Fibroblast of lung (primary cell): ENCODE data around the gene ADGRF3. TPM values are rescaled to one million over a fixed set of nuclear protein-coding genes. Genes with fewer than 3 reads are reported as not detected.
A peak's percentile ranks its signal among the peaks of the same experiment; 100 is the strongest.

Experiments
- DNase-seq, 2 donors: peaks; one replicate each; pipeline versions ENCODE4 v3.0.0 to v3.0.0-alpha.2; 2010; ENCODE audit warnings: low read depth in 2 of 2
- H2AFZ ChIP-seq: 2 replicates; pipeline ENCODE4 v1.5.1; 2012; ENCODE audit warnings: low read length, control low read depth, inconsistent platforms
- H3K27ac ChIP-seq: 2 replicates; pipeline ENCODE4 v1.5.1; 2011; ENCODE audit warnings: low read length, control low read depth; ENCODE audit not compliant: insufficient read depth
- H3K27me3 ChIP-seq: 2 replicates; pipeline ENCODE4 v1.5.1; 2011; ENCODE audit warnings: mild to moderate bottlenecking, low read length; ENCODE audit not compliant: control insufficient read depth, insufficient read depth
- H3K36me3 ChIP-seq: 2 replicates; pipeline ENCODE4 v1.5.1; 2011; ENCODE audit warnings: low read length; ENCODE audit not compliant: control insufficient read depth, insufficient read depth
- H3K4me1 ChIP-seq: 2 replicates; pipeline ENCODE4 v1.5.1; 2011; ENCODE audit warnings: low read length; ENCODE audit not compliant: control insufficient read depth, insufficient read depth; ENCODE audit errors: extremely low read depth
- H3K4me2 ChIP-seq: 2 replicates; pipeline ENCODE4 v1.5.1; 2011; ENCODE audit warnings: low read length, control low read depth; ENCODE audit not compliant: insufficient read depth; ENCODE audit errors: extremely low read depth
- H3K4me3 ChIP-seq, 4 experiments: fragments of 200-600 bp in 1 of 4; sonication (generic) in 1 of 4; replicated peaks in 1 of 4; 2 replicates each; pipeline ENCODE4 v1.5.1; 2011 to 2016; ENCODE audit warnings: low read length in 4 of 4, low read depth in 3 of 4, mild to moderate bottlenecking in 3 of 4, control low read depth in 2 of 4, inconsistent platforms in 1 of 4, mixed read lengths in 1 of 4; ENCODE audit not compliant: insufficient read depth in 1 of 4; ENCODE audit errors: control extremely low read depth in 1 of 4
- H3K79me2 ChIP-seq: 2 replicates; pipeline ENCODE4 v1.5.1; 2012; ENCODE audit warnings: mild to moderate bottlenecking, low read length, inconsistent platforms; ENCODE audit not compliant: control insufficient read depth, insufficient read depth
- H3K9ac ChIP-seq: 2 replicates; pipeline ENCODE4 v1.5.1; 2011; ENCODE audit warnings: mild to moderate bottlenecking, low read length, control low read depth; ENCODE audit not compliant: insufficient read depth
- H3K9me3 ChIP-seq: 2 replicates; pipeline ENCODE4 v1.5.1; 2012; ENCODE audit warnings: low read depth, low read length; ENCODE audit not compliant: control insufficient read depth, insufficient read depth
- H4K20me1 ChIP-seq: 2 replicates; pipeline ENCODE4 v1.5.1; 2011; ENCODE audit warnings: low read length; ENCODE audit not compliant: control insufficient read depth, insufficient read depth; ENCODE audit errors: extremely low read depth
- EZH2 ChIP-seq: IDR thresholded peaks from 2 replicates; pipeline ENCODE4 v1.5.1; 2012; ENCODE audit warnings: low read length, control low read depth, mild to moderate bottlenecking; ENCODE audit errors: missing control alignments
- polyA plus RNA-seq, 2 donors: library from polyadenylated mRNA; depleted of rRNA in 1 of 2; stranded (reverse) in 1 of 2; unstranded in 1 of 2; fragments of >200 nt; gene quantifications; 2 replicates each; pipeline ENCODE4 v1.2.1, GENCODE V29; 2011 to 2012; ENCODE audit warnings: missing spikeins in 1 of 2
- total RNA-seq: library from RNA; depleted of rRNA; stranded (reverse); fragments of >200 nt; gene quantifications from 2 replicates; pipeline ENCODE4 v1.2.1, GENCODE V29; 2014
- TF ChIP-seq, protein P1 (sequence below), 2 donors: IDR thresholded peaks in 1 of 2; conservative IDR thresholded peaks in 1 of 2; 1 replicate in 1 of 2; 2 replicates in 1 of 2; pipeline ENCODE4 v1.5.1; 2011 to 2012; ENCODE audit warnings: low read length in 2 of 2, control low read depth in 1 of 2, inconsistent platforms in 1 of 2, low read depth in 1 of 2, mild to moderate bottlenecking in 1 of 2

ADGRF3 gene
- total and polyA plus RNA-seq, 2 donors (not counting 1 experiment from before 2014, with no cell fraction given): under 0.01 to 0.06 TPM

DNA sequence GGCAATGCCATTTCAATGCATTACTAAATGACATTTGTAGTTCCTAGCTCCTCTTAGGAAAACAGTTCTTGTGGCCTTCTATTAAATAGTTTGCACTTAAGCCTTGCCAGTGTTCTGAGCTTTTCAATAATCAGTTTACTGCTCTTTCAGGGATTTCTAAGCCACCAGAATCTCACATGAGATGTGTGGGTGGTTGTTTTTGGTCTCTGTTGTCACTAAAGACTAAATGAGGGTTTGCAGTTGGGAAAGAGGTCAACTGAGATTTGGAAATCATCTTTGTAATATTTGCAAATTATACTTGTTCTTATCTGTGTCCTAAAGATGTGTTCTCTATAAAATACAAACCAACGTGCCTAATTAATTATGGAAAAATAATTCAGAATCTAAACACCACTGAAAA is 56.6 kb downstream of the ADGRF3 start:
- Histone ChIP-seq H3K27ac (no peak overlapping the region), H3K4me3 (no peak overlapping the region), H3K27me3 (no peaks in the 10 kb centered on the region), H2AFZ (no peak overlapping the region), H4K20me1 (no peaks in the 10 kb centered on the region), H3K4me2 (no peak overlapping the region), H3K9me3 (no peaks in the 10 kb centered on the region), H3K79me2 (no peaks in the 10 kb centered on the region), H3K4me1 (peaks cover 2% of the 10 kb centered on the region), H3K36me3 (peaks cover 3% of the 10 kb centered on the region), H3K9ac (no peak overlapping the region)
- DNase-seq: no peak
- TF ChIP-seq EZH2: no peak
- TF ChIP-seq, protein P1, sequence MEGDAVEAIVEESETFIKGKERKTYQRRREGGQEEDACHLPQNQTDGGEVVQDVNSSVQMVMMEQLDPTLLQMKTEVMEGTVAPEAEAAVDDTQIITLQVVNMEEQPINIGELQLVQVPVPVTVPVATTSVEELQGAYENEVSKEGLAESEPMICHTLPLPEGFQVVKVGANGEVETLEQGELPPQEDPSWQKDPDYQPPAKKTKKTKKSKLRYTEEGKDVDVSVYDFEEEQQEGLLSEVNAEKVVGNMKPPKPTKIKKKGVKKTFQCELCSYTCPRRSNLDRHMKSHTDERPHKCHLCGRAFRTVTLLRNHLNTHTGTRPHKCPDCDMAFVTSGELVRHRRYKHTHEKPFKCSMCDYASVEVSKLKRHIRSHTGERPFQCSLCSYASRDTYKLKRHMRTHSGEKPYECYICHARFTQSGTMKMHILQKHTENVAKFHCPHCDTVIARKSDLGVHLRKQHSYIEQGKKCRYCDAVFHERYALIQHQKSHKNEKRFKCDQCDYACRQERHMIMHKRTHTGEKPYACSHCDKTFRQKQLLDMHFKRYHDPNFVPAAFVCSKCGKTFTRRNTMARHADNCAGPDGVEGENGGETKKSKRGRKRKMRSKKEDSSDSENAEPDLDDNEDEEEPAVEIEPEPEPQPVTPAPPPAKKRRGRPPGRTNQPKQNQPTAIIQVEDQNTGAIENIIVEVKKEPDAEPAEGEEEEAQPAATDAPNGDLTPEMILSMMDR (conservative IDR thresholded peaks at IDR 0.05 in 1 of 2, IDR thresholded peaks at IDR 0.05 in 1 of 2; ENCODE audit: low read depth in 1 of 2, low read length in 2 of 2): no peak

GRCh38 chr2:26285931-26286330 is 60.7 kb downstream of the ADGRF3 start:
- TF ChIP-seq, protein P1 (conservative IDR thresholded peaks at IDR 0.05 in 1 of 2, IDR thresholded peaks at IDR 0.05 in 1 of 2; ENCODE audit: low read depth in 1 of 2, low read length in 2 of 2): no peak
- TF ChIP-seq EZH2: no peak

GRCh38 chr2:26284132-26284531 is 62.5 kb downstream of the ADGRF3 start:
- Histone ChIP-seq H2AFZ (no peak overlapping the region), H3K9ac (no peak overlapping the region), H3K9me3 (no peaks in the 10 kb centered on the region), H3K4me3 (no peak overlapping the region), H3K79me2 (no peaks in the 10 kb centered on the region), H3K4me1 (no peaks in the 10 kb centered on the region), H3K27me3 (no peaks in the 10 kb centered on the region), H3K27ac (no peak overlapping the region), H4K20me1 (no peaks in the 10 kb centered on the region), H3K4me2 (no peak overlapping the region), H3K36me3 (peaks cover 3% of the 10 kb centered on the region)
- peak; percentile 31 to 70 for DNase-seq
- TF ChIP-seq, protein P1 (conservative IDR thresholded peaks at IDR 0.05 in 1 of 2, IDR thresholded peaks at IDR 0.05 in 1 of 2; ENCODE audit: low read depth in 1 of 2, low read length in 2 of 2): no peak
- TF ChIP-seq EZH2: no peak

More at GRCh38 chr2:26285931-26286330, 60.7 kb downstream of the ADGRF3 start:
- no peak for DNase-seq
- no peak overlapping the region for H3K4me2 ChIP-seq
- no peak overlapping the region for H3K9ac ChIP-seq
- H2AFZ ChIP-seq: no peak overlapping the region
- no peak overlapping the region for H3K27ac ChIP-seq
- H3K9me3 ChIP-seq: no peaks in the 10 kb centered on the region
- H3K79me2 ChIP-seq: no peaks in the 10 kb centered on the region
- peaks cover 3% of the 10 kb centered on the region for H3K36me3 ChIP-seq
- no peak overlapping the region for H3K4me3 ChIP-seq
- no peaks in the 10 kb centered on the region for H4K20me1 ChIP-seq
- no peaks in the 10 kb centered on the region for H3K4me1 ChIP-seq
- H3K27me3 ChIP-seq: no peaks in the 10 kb centered on the region
